Measurements from ENCODE around the gene HACL1.

HACL1 gene

GRCh38 chr3:15523660-15524417 is 77.5 kb downstream of the HACL1 start:
- in situ Hi-C loops (cut with HindIII; ENCODE audit: low sequenced_read_pairs): no loop called here

GRCh38 chr3:15522016-15522415 is 79.4 kb downstream of the HACL1 start:
- in situ Hi-C loops (cut with HindIII; ENCODE audit: low sequenced_read_pairs): no loop called here

More at GRCh38 chr3:15523660-15524417, 77.5 kb downstream of the HACL1 start:
- no peak for DNase-seq (ENCODE audit: low read depth)
- no peak for TF ChIP-seq CTCF (IDR thresholded peaks at IDR 0.05; ENCODE audit: low read depth, low read length, missing control alignments)
- no peak overlapping the region for H3K4me3 ChIP-seq (ENCODE audit: low read depth, low read length)

GRCh38 chr3:15521573-15521965 is 79.8 kb downstream of the HACL1 start, which contains the start of gene COLQ:
Gene COLQ, minus strand, starts transcription at chr3:15521706. Its CDS starts 81 bp downstream, at chr3:15521625.
- TF ChIP-seq CTCF (IDR thresholded peaks at IDR 0.05; ENCODE audit: low read depth, low read length, missing control alignments): no peak
- DNase-seq (ENCODE audit: low read depth): no peak
- in situ Hi-C loops (cut with HindIII; ENCODE audit: low sequenced_read_pairs): no loop called here

More at GRCh38 chr3:15522016-15522415, 79.4 kb downstream of the HACL1 start:
- no peak overlapping the region for H3K4me3 ChIP-seq (ENCODE audit: low read depth, low read length)
- DNase-seq (ENCODE audit: low read depth): no peak
- TF ChIP-seq CTCF (IDR thresholded peaks at IDR 0.05; ENCODE audit: low read depth, low read length, missing control alignments): no peak

GRCh38 chr3:15520804-15521572 is 80.4 kb downstream of the HACL1 start:
- in situ Hi-C loops (cut with HindIII; ENCODE audit: low sequenced_read_pairs): no loop called here

More at GRCh38 chr3:15521573-15521965, 79.8 kb downstream of the HACL1 start, which contains the start of gene COLQ:
- no peak within 1 kb of the TSS for H3K4me3 ChIP-seq (ENCODE audit: low read depth, low read length)

GRCh38 chr3:15520185-15520584 is 81.2 kb downstream of the HACL1 start:
- in situ Hi-C loops (cut with HindIII; ENCODE audit: low sequenced_read_pairs): no loop called here
- no peak for TF ChIP-seq CTCF (IDR thresholded peaks at IDR 0.05; ENCODE audit: low read depth, low read length, missing control alignments)
- no peak overlapping the region for H3K4me3 ChIP-seq (ENCODE audit: low read depth, low read length)
- DNase-seq (ENCODE audit: low read depth): no peak

More at GRCh38 chr3:15520804-15521572, 80.4 kb downstream of the HACL1 start:
- TF ChIP-seq CTCF (IDR thresholded peaks at IDR 0.05; ENCODE audit: low read depth, low read length, missing control alignments): no peak
- DNase-seq (ENCODE audit: low read depth): no peak
- H3K4me3 ChIP-seq (ENCODE audit: low read depth, low read length): no peak overlapping the region

GRCh38 chr3:15519096-15519495 is 82.3 kb downstream of the HACL1 start:
- in situ Hi-C loops (cut with HindIII; ENCODE audit: low sequenced_read_pairs): no loop called here
- H3K4me3 ChIP-seq (ENCODE audit: low read depth, low read length): no peak overlapping the region
- TF ChIP-seq CTCF (IDR thresholded peaks at IDR 0.05; ENCODE audit: low read depth, low read length, missing control alignments): no peak
- DNase-seq (ENCODE audit: low read depth): no peak
